GM12875 (cell line): ENCODE results near the gene PTGIR.

Experiments used
- H3K4me3 ChIP-seq: one replicate; pipeline ENCODE4 v1.5.1; 2011; ENCODE audit warnings: low read depth, low read length, control low read depth
- CTCF ChIP-seq: IDR thresholded peaks from 2 replicates; pipeline ENCODE4 v1.5.1; 2011; ENCODE audit warnings: low read depth, mild to moderate bottlenecking, control low read depth, inconsistent platforms, low read length, moderate library complexity, borderline replicate concordance; ENCODE audit not compliant: insufficient read depth

PTGIR gene

GRCh38 chr19:46615966-46616365 lies 8.9 kb downstream of the PTGIR start:
- no peak overlapping the region for H3K4me3 ChIP-seq

GRCh38 chr19:46614114-46614722 lies 10.7 kb downstream of the PTGIR start:
- H3K4me3 ChIP-seq = no peak overlapping the region
- TF ChIP-seq CTCF = peak; percentile 87

More at GRCh38 chr19:46615966-46616365, 8.9 kb downstream of the PTGIR start:
- TF ChIP-seq CTCF = no peak

GRCh38 chr19:46613525-46613924 lies 11.4 kb downstream of the PTGIR start:
- no peak for TF ChIP-seq CTCF
- no peak overlapping the region for H3K4me3 ChIP-seq

- no peak for TF ChIP-seq CTCF
- H3K4me3 ChIP-seq = no peak overlapping the region
Measured at GRCh38 chr19:46611776-46612175, 13.1 kb downstream of the PTGIR start.

- H3K4me3 ChIP-seq = no peak overlapping the region
- no peak for TF ChIP-seq CTCF
Measured at GRCh38 chr19:46610851-46611770, 13.8 kb downstream of the PTGIR start.

GRCh38 chr19:46610413-46610775 lies 14.5 kb downstream of the PTGIR start:
- no peak for TF ChIP-seq CTCF
- no peak overlapping the region for H3K4me3 ChIP-seq
